HL-60/S4 (cell line): ENCODE results near the gene TRMT112.

Source experiments
- in situ Hi-C: fragments of 300-500 bp; cut with MboI; formaldehyde crosslinking; loops from 2 replicates; pipeline ENCODE4 v1.14.3; 2022; ENCODE audit warnings: low sequenced_read_pairs

Gene TRMT112

GRCh38 chr11:64281957-64282770, 35.2 kb downstream of the TRMT112 start:
- in situ Hi-C loops, result no loop called here

- in situ Hi-C loops, result no loop called here
These were observed 38.7 kb downstream of the TRMT112 start for GRCh38 chr11:64278576-64279190.

- in situ Hi-C loops, result no loop called here
These were observed 40.5 kb downstream of the TRMT112 start for GRCh38 chr11:64276653-64277431.

GRCh38 chr11:64275841-64276240, 41.5 kb downstream of the TRMT112 start:
- in situ Hi-C loops, result no loop called here

- in situ Hi-C loops, result no loop called here
These were observed 42.1 kb downstream of the TRMT112 start for GRCh38 chr11:64275031-64275800.

- in situ Hi-C loops, result no loop called here
These were observed 47.7 kb downstream of the TRMT112 start for GRCh38 chr11:64269540-64270220.

GRCh38 chr11:64268893-64269539, 48.3 kb downstream of the TRMT112 start:
- in situ Hi-C loops, result no loop called here

GRCh38 chr11:64268025-64268892, 49.1 kb downstream of the TRMT112 start:
- in situ Hi-C loops, result no loop called here

GRCh38 chr11:64267207-64267945, 50.0 kb downstream of the TRMT112 start:
- in situ Hi-C loops, result no loop called here
